AG04450 (cell line): Measurements from ENCODE around the gene FOXP2. TPM values are rescaled to one million over a fixed set of nuclear protein-coding genes. Genes with fewer than 3 reads are reported as not detected.
A peak's percentile ranks its signal among the peaks of the same experiment; 100 is the strongest.

Experiments
- CTCF ChIA-PET: fragments of 300-600, 350-600 bp; formaldehyde crosslinking; extraction: SDS; loops from one replicate; lab custom pipeline; 2022; ENCODE audit warnings: antibody characterized with exemption, inconsistent platforms; lab: Charles Lee
- POLR2A ChIA-PET: fragments of 350-600 bp; formaldehyde crosslinking; extraction: SDS; loops from one replicate; lab custom pipeline; 2021; ENCODE audit warnings: antibody characterized with exemption, inconsistent platforms; lab: Yijun Ruan, JAX
- DNase-seq: peaks from one replicate; pipeline ENCODE4 v3.0.0-alpha.2; 2011; ENCODE audit warnings: low read depth, low spot score
- H3K27ac ChIP-seq: one replicate; pipeline ENCODE4 v1.5.1; 2012; ENCODE audit warnings: low read depth, low read length, control low read depth
- H3K27me3 ChIP-seq: one replicate; pipeline ENCODE4 v1.6.0; 2012; ENCODE audit warnings: low read length; ENCODE audit not compliant: control insufficient read depth, insufficient read depth
- H3K4me3 ChIP-seq: 2 replicates; pipeline ENCODE4 v1.5.1; 2011; ENCODE audit warnings: mild to moderate bottlenecking, low read depth, low read length, control low read depth
- H3K9me3 ChIP-seq: 2 replicates; pipeline ENCODE4 v1.5.1; 2012; ENCODE audit warnings: low read length; ENCODE audit not compliant: control insufficient read depth, insufficient read depth
- CTCF ChIP-seq: IDR thresholded peaks from 2 replicates; pipeline ENCODE4 v1.5.1; 2011; ENCODE audit warnings: low read depth, low read length, control low read depth, inconsistent platforms
- polyA plus RNA-seq: library from polyadenylated mRNA; depleted of rRNA; stranded (reverse); fragments of >200 nt; gene quantifications from 2 replicates; pipeline ENCODE4 v1.2.3, GENCODE V29; 2011

Gene FOXP2
- polyA plus RNA-seq, 1 experiment, result 2.8 TPM

DNA sequence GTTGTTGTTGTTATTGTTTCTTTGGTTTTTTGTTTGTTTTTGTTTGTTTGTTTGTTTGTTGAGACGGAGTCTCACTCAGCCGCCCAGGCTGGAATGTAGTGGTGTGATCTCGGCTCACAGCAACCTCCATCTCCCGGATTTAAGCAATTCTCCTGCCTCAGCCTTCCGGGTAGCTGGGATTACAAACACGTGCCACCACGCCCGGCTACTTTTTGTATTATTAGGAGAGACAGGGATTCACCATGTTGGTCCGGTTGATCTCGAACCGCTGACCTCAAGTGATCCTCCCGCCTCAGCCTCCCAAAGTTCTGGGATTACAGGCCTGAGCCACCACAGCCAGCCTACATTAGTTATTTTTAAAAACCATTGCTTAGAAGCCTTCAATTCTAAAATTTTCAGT lies 45.0 kb downstream of the FOXP2 start:
- no peak overlapping the region for H3K27ac ChIP-seq
- no peak for DNase-seq
- CTCF ChIA-PET, result no interaction called here
- no peaks in the 10 kb centered on the region for H3K9me3 ChIP-seq
- H3K4me3 ChIP-seq, result no peak overlapping the region
- POLR2A ChIA-PET, result no interaction called here
- no peaks in the 10 kb centered on the region for H3K27me3 ChIP-seq
- no peak for TF ChIP-seq CTCF

- Histone ChIP-seq H3K27me3 (no peaks in the 10 kb centered on the region), H3K4me3 (no peak overlapping the region), H3K27ac (no peak overlapping the region), H3K9me3 (no peaks in the 10 kb centered on the region)
- no peak for TF ChIP-seq CTCF
- ChIA-PET POLR2A (no interaction called here), CTCF (no interaction called here)
- no peak for DNase-seq
These were observed 45.4 kb downstream of the FOXP2 start for GRCh38 chr7:114460021-114460420.

GRCh38 chr7:114466917-114467316 lies 52.3 kb downstream of the FOXP2 start:
- CTCF ChIA-PET, result no interaction called here
- DNase-seq, result peak; percentile 2

DNA sequence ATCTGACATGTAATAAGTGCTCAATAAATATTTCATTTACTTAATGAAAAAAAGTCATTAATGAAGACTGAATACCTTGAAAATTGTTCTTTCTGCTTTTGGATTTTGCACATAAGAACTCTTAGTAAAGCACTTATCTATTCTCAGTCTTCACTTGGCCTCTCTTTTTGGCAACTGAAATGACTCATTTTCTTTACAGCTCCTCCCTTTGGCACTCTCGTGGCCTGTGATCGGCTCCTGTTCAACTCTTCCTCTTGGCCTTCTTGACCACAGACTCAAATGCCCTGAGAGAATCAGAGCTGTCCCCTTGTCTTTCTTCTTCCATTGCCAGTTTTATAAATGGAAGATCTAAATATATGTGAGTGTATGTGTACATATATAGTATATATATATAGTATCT lies 54.2 kb downstream of the FOXP2 start:
- ChIA-PET CTCF (no interaction called here), POLR2A (no interaction called here)
- DNase-seq, result no peak
- no peak overlapping the region for H3K4me3 ChIP-seq
- H3K9me3 ChIP-seq, result no peaks in the 10 kb centered on the region
- no peak overlapping the region for H3K27ac ChIP-seq
- no peaks in the 10 kb centered on the region for H3K27me3 ChIP-seq
- TF ChIP-seq CTCF, result no peak

More at GRCh38 chr7:114466917-114467316, 52.3 kb downstream of the FOXP2 start:
- H3K9me3 ChIP-seq, result no peaks in the 10 kb centered on the region
- no peak overlapping the region for H3K4me3 ChIP-seq
- no peaks in the 10 kb centered on the region for H3K27me3 ChIP-seq
- POLR2A ChIA-PET, result no interaction called here
- TF ChIP-seq CTCF, result no peak
- H3K27ac ChIP-seq, result no peak overlapping the region

DNA sequence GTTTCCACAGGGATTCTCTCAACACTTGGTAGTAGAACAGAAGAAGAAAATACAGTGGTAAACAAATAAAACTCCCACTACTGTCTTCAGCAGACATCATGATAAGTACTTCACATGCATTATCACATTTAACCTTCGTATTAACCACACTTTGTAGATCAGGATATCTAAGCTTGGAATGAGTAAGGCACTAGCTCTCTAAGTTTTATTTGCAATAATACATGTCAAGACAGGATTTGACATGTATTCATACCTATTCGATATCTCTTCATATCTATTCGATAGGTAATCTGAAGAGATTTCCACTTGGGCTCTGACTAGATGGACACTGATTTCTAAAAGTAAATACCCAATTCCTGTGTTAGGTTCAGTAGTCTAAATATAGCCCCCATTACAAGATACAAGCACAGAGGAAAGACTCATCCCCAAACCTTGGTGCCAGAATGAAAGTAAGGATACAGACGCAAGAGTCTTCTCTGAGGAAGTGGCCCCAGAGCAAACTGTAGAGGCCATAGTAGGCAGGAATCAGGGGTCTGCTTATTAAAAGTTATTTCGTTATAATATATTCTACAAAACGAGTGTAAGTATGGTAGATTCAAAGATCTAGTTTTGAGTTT lies 58.4 kb downstream of the FOXP2 start:
- DNase-seq, result no peak
- Histone ChIP-seq H3K9me3 (no peaks in the 10 kb centered on the region), H3K27ac (no peak overlapping the region), H3K4me3 (no peak overlapping the region), H3K27me3 (no peaks in the 10 kb centered on the region)
- ChIA-PET POLR2A (no interaction called here), CTCF (no interaction called here)
- no peak for TF ChIP-seq CTCF
